ENCODE data around the gene LDLRAP1. TPM values are rescaled to one million over a fixed set of nuclear protein-coding genes. Genes with fewer than 3 reads are reported as not detected.

The LDLRAP1 gene
- total and polyA plus RNA-seq, 2 of the 4 experiments (the other 2 are of a cell fraction), result 4.5 to 14.4 TPM

GRCh38 chr1:25615172-25615541, 71.8 kb downstream of the LDLRAP1 start:
- Histone ChIP-seq H3K79me1 (ENCODE audit: low read depth in 1 of 2, low read length in 2 of 2) (peaks cover 2 to 11% of the 10 kb centered on the region in 2 experiments; a peak in 2 of 4 replicates), H2AK9ac (replicated peaks; ENCODE audit: low read depth, low read length, poor library complexity) (no peak overlapping the region), H4K20me1 (ENCODE audit: insufficient read depth, low read length) (peaks cover 14% of the 10 kb centered on the region; the same call in 1 of the 2 replicates), H2BK5ac (ENCODE audit: low read depth, low read length, poor library complexity, severe bottlenecking) (no peak overlapping the region), H2BK20ac (ENCODE audit: low read depth, low read length) (no peak overlapping the region), H4K91ac (ENCODE audit: insufficient read depth, low read depth, low read length) (no peak overlapping the region), H3K18ac (ENCODE audit: low read depth, low read length) (no peak overlapping the region), H3K4me1 (ENCODE audit: control insufficient read depth, insufficient read depth, low read length) (peaks cover 7% of the 10 kb centered on the region; the same call in 1 of the 2 replicates), H3K9ac (ENCODE audit: low read depth, low read length) (no peak overlapping the region), H3K9me1 (ENCODE audit: insufficient read depth, low read length) (0 out of 2 replicates have a peak, but pooled peaks cover 1% of the 10 kb centered on the region), H3K4me2 (ENCODE audit: low read depth, low read length) (no peak overlapping the region), H4K5ac (ENCODE audit: low read depth, low read length) (no peak overlapping the region), H3K4ac (ENCODE audit: low read depth, low read length) (no peak overlapping the region), H3K14ac (replicated peaks; ENCODE audit: low read depth, low read length) (no peak overlapping the region), H3K27ac (ENCODE audit: insufficient read depth, low read length) (no peak overlapping the region), H3K27me3 (ENCODE audit: control insufficient read depth, insufficient read depth, low read length) (peaks cover 21% of the 10 kb centered on the region), H2BK120ac (ENCODE audit: low read depth, low read length) (no peak overlapping the region), H3K36me3 (ENCODE audit: control insufficient read depth, insufficient read depth, low read length) (no peaks in the 10 kb centered on the region), H2AFZ (replicated peaks; ENCODE audit: low read length, poor library complexity) (no peak overlapping the region), H3K4me3 (ENCODE audit: insufficient read depth, low read depth, low read length) (no peak overlapping the region), H2AK5ac (ENCODE audit: low read depth, low read length) (no peak overlapping the region), H3K56ac (ENCODE audit: extremely low read depth, insufficient read depth, low read length) (no peak overlapping the region), H3K23ac (ENCODE audit: low read depth, low read length) (no peak overlapping the region), H3K9me3 (ENCODE audit: control insufficient read depth, insufficient read depth, low read length) (no peaks in the 10 kb centered on the region), H4K8ac (ENCODE audit: low read depth in 2 of 2, low read length in 2 of 2) (no peak overlapping the region), H2BK15ac (ENCODE audit: low read depth, low read length) (no peak overlapping the region)
- dilution Hi-C loops (cut with HindIII; ENCODE audit: low sequenced_read_pairs, unreplicated experiment) (no loop called here), intact Hi-C loops (cut with micrococcal nuclease) (loop anchor here (5.0 kb wide), 1 partner anchor 52 kb away; no protein-coding TSS in a partner anchor), in situ Hi-C loops (cut with MboI; ENCODE audit: low sequenced_read_pairs) (no loop called here)
- TF ChIP-seq POLR2A (IDR thresholded peaks at IDR 0.05; ENCODE audit: low read depth, low read length), result no peak
- no peak for TF ChIP-seq CTCF (conservative IDR thresholded peaks at IDR 0.05; ENCODE audit: low read depth, low read length)
- no peak for TF ChIP-seq FOS (IDR thresholded peaks at IDR 0.05; ENCODE audit: low read depth, low read length)
- no peak for TF ChIP-seq NFE2L2 (IDR thresholded peaks at IDR 0.05; ENCODE audit: low read depth, low read length)
- TF ChIP-seq MAZ (IDR thresholded peaks at IDR 0.05; ENCODE audit: borderline replicate concordance, low read depth, low read length), result no peak
- TF ChIP-seq RFX5 (IDR thresholded peaks at IDR 0.05; ENCODE audit: low read depth, low read length), result no peak
- ChIA-PET POLR2A (ENCODE audit: unreplicated experiment) (no interaction called here), CTCF (no interaction called here)
- no peak for ATAC-seq (ENCODE audit: low read depth)
- WGBS, 2 experiments (ENCODE audit: extremely low coverage in 2 of 2, insufficient read length in 1 of 2), result no CpG with 5 or more reads among the region's 7 CpGs
- no TSS peak for BruUV-seq (replicated peaks)
- DNase-seq, result no peak
